Stimulated activated CD8-positive, alpha-beta memory T cell treated with anti-CD3 and anti-CD28 coated beads, Interleukin-12 subunit alpha, Interleukin-12 subunit beta, amount 100 ng/mL, for 24 hours (primary cell): ENCODE data around the gene NPTX2.
"Not testable (repeated sequence)": the region's sequence is repeated elsewhere in the genome, so short reads cannot be mapped to it uniquely, and the experiment has no call there.

ENCODE experiments used
- DNase-seq: peaks from one replicate; pipeline ENCODE4 v3.0.0-alpha.2; 2020; ENCODE audit errors: extremely low read depth

NPTX2 gene, protein sequence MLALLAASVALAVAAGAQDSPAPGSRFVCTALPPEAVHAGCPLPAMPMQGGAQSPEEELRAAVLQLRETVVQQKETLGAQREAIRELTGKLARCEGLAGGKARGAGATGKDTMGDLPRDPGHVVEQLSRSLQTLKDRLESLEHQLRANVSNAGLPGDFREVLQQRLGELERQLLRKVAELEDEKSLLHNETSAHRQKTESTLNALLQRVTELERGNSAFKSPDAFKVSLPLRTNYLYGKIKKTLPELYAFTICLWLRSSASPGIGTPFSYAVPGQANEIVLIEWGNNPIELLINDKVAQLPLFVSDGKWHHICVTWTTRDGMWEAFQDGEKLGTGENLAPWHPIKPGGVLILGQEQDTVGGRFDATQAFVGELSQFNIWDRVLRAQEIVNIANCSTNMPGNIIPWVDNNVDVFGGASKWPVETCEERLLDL

DNA sequence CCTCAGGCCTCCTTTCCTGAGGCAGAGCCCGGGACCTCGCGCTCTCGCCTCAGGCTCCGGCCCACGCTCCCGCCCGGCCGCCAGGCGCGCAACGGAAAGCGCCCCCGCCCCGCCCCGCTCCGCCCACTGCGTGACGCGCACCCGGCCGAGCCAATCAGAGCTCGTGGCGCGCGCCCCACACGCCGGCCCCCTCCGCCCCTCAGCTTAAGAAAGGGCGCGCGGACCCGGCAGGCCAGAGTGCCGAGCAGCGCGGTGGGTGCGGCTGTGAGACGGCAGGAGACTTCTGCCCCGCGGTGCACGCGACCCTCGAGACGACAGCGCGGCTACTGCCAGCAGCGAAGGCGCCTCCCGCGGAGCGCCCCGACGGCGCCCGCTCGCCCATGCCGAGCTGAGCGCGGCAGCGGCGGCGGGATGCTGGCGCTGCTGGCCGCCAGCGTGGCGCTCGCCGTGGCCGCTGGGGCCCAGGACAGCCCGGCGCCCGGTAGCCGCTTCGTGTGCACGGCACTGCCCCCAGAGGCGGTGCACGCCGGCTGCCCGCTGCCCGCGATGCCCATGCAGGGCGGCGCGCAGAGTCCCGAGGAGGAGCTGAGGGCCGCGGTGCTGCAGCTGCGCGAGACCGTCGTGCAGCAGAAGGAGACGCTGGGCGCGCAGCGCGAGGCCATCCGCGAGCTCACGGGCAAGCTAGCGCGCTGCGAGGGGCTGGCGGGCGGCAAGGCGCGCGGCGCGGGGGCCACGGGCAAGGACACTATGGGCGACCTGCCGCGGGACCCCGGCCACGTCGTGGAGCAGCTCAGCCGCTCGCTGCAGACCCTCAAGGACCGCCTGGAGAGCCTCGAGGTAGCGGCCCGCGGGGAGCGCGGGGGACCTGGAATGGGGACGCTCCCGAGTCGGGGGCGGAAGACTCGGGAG is at the start of gene NPTX2:
TSS of gene NPTX2 (plus strand) at position 235 of the 909 bp plus-strand sequence. CDS start at position 412, 177 bp downstream.
- no peak for DNase-seq

DNA sequence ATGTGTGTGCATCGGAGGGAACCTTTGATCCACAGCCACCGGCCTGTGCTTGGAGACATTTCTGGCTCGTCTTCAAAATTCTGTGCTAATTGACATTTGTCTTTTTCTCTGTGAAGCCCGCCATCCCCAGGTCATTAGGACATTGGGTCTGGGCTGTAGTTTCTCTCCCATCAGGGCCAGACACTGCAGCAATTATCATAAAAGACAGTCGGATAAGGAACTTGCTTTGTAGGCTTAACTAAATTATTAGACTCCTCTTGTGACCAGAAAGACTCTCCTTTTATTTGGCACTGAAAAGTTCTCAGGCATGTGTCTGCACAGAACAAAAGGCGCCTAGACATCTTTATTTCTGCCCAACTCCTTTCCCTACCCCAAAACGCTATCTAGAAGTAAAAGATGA is 49.1 kb upstream of the NPTX2 start:
- no peak for DNase-seq

DNA sequence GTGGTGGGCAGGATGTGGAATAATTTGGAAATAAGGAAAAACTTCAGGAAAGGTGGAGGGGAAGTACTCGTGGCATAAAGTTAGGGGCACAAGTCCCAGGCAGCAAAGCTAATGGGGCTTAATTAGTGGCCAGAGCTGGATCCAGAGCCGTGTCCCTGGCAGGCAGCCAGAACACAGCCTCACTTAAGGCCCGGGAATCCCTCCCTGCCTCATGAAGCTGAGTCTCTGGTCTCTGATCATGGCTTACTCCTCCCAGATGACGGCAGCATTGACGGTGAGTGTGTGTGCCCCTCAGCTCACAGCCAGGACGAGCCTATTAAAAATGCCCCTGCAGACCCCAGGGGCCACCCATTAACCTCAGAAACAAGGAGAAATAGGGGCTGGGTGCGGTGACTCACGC is 48.2 kb upstream of the NPTX2 start:
- DNase-seq, result no peak

DNA sequence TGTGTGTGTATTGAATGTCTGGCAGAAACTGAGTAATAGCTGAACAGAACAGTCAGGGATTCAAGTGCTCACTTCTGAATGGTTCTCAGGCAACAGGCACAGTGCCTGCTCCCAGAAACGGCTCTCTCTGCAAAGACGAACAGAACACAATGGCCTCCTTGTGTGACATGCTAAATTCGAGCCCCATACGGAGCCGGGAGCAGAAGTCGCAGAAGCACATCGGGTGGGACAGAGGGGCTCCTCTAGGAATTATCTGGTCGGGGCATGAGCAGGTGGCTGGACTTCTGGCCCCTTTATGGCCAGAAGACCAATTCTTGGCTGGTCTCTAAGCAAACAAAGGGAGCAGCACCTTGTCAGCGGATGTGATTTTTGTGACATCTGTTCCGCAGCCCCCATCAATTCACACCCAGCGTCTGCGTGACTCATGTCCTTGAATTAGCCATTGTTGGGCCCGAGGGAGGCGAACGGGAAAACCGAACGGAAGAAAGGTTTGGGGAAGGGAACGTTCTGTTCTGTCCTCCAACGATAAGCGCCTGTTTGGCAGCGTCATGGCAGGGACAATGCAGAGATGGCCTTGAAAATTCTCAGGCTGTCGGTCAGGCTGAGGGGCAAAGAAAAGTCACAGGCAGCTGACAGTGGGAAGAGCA is 47.3 kb upstream of the NPTX2 start:
- DNase-seq, result no peak

DNA sequence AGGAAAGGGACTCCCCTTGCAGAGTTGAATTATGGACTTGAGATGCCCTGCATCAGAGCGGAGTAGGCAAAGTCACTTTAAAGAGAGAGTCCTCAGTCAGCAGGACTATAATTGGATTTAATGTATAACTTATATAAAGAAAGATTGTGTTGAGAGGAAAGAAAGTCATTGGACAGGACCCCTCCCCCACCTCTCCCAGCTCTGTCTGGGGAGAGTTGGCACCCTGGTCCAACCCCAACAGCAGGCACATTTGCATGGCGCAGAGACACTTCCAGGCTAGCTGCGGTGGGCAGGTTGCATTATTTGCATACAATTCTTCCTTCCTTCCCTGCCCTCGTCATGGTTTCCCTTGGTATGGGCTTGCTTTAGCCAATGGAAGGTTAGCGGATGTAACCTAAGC is 46.1 kb upstream of the NPTX2 start:
- DNase-seq, result no peak

DNA sequence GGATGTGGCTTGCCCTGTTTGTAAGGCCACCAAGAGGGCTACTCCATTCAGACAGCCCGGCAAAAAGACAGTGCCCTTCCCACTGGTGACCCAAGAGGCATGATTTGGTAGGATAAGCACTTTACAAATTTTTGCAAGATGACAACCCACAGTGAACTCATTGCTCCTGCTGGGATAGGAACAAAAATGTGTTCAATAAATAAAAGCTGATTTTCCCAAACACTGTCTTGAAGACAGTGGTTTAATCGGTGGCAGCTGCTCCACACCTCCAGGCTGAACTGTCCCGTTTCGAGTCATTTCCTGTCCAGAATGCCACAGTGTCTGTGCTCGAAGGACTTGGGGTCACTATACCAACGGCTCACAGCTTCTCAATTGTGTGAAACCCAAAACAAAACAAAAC is 45.1 kb upstream of the NPTX2 start:
- DNase-seq, result no peak

DNA sequence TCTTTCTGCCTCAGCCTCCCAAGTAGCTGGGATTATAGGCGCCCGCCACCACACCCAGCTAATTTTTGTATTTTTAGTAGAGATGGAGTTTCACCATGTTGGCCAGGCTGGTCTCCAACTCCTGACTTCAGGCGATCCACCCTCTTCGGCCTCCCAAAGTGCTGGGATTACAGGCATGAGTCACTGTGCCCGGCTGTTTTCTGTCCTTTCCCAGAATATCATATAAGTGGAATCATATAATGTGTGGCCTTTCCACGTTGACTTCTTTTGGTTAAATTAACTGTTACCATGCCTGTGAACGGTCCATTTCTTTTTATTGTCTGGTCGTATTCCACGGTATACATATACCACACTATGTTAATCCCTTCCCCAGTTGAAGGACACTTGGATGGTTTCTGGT is 44.4 kb upstream of the NPTX2 start:
- DNase-seq, result not testable (repeated sequence)

DNA sequence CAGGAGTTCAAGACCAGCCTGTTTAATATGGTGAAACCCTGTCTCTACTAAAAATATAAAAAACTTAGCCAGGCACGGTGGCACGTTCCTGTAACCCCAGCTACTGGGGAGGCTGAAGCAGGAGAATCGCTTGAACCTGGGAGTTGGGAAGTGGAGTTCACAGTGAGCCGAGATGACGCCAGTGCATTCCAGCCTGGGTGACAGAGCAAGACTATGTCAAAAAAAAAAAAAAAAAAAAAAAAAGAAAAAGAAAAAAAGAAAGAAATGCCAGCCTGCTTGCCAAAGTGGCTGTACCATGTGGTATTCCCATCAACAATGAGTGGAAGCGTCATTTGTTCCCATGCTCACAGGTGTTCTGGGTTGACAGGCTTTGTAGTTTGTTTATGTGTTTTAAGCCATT is 43.3 kb upstream of the NPTX2 start:
- DNase-seq, result no peak

DNA sequence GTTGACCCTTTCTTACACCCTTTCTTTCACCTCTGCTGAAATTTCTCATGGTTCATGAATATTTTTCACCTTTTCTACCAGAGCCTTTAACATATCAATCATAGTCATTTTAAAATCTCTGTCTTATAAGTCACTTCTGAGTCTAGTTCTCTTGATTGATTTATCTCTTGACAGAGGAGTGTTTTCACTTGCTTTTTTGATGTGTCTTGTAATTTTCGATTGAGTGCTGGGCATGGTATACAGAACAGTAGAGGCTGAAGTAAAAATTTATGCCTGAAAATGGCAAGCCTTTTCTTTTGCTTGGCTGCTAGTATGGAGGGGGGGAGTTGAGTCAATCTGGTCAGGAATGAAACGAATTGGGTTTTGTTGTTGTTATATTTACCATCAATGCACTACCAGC is 41.2 kb upstream of the NPTX2 start:
- DNase-seq, result no peak

DNA sequence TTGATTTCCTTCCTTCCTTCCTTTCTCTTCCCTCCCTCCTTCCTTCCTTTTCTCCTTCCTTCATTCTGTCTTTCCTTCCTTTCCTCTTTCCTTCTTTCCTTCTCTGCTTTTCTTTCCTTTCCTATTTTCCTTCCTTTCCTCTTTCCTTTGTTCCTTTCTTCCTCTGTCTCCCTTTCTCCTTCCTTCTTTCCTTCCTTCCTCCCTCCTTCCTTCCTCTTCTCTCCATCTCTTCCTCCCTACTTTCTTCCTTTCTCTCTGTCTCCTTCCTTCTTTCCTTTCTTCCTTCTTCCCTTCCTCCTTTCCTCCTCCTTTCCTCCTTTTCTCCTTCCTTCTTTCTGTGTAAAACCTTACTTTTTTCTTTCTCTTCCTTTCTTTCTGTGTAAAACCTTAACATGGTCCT is 32.3 kb upstream of the NPTX2 start:
- DNase-seq, result no peak

DNA sequence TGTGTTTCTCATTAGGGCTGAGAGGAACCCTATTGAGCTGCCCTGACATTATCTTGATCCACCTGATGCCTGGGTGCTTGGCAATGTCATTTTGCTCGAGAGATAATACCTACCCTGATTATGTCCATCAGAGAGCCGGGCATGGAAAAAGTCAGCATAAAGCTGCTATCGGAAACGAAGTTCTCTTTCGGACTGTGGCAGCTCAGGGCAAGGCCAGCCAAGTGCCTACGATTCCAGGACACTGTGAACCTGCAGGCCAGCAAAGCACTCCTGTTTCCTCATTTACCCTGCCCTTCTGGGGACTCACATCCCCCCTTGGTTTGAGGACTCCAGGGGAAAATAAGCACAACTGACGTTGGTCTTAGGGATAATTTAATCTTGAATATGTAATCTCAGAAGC is 25.2 kb upstream of the NPTX2 start:
- DNase-seq, result no peak

DNA sequence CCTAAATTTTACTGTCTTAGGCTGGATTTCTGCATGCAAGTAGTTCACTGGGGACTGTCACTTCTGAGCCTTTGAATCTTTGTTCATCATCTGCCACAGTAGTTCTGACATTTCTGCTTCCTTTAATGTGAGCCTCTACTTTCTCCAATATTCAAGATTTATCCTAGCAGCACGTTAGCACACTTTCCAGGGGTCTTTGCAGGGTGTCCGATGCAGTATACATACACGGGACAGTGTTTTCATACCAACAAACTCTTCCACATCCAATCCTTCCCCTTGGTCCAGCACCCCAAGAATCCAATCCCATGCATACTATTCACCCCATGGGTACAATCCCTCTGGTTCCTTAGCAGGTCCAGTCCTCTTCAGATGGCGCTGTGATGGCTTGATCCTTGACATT is 22.7 kb upstream of the NPTX2 start:
- DNase-seq, result no peak

DNA sequence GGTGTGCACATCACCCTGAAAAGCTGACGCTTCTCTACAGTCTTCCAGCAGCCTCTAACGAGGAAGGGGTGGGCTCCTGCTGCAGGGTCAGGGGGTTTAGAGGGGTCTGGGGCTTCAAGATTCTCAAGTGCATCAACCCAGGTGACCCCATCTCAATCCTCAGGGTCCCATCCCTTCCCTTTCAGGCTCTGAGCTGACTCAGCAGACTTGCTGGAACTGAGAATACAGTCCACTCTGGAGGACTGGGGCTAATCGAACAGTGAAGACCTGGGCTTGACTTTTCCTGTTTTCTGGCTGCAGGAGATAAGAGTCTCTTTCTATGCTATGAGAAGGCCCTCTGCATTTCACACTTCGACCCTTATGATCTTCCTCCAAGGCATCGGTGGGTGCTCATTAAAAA is 22.3 kb upstream of the NPTX2 start:
- no peak for DNase-seq

DNA sequence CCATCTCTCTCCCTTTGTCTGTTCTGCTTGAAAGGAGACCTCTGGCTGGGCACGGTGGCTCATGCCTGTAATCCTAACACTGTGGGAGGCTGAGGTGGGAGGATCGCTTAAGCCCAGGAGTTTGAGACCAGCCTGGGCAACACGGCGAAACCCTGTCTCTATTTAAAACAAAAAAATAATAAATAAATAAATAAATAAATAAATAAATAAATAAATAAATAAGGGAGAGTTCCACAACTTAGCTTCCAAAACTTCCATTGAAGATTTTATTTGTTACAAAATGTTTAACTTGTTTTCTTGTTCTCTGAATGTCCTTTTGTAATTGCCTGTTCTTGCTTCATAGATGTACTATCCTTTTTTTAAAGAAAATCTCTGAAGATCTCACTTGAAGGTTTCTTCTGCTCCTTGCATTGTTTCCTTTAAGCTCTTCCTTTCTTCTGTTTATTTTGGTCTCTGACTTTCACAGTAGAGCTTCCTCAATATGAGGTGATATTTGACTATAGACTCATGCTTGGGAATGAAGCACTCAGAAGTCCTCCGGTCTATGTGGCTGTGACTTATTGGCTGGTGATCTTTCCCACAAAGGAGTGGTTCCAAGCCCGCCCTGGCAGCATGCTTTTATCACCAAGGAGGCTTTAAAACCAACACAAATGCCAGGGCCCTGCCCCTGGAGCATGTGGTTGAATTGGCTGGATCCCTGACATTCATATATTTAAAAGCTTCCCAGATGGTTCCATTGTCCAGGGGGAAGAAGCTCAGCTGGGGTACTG is 18.1 kb upstream of the NPTX2 start:
- DNase-seq, result no peak

DNA sequence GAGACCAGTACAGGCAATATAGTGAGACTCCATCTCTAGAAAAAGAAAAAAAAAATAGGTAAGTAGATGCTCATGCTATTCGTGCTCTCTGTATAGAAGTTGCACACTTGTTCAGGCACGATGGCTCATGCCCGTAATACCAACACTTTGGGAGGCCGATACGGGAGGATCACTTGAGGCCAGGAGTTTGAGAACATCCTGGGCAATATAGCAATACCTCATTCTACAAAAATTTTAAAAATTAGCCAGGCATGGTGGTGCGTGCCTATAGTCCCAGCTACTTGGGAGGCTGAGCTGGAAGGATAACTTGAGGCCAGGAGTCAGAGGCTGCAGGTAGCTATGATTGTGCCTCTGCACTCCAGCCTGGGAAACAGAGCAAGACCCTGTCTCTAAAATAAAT is 17.2 kb upstream of the NPTX2 start:
- no peak for DNase-seq

DNA sequence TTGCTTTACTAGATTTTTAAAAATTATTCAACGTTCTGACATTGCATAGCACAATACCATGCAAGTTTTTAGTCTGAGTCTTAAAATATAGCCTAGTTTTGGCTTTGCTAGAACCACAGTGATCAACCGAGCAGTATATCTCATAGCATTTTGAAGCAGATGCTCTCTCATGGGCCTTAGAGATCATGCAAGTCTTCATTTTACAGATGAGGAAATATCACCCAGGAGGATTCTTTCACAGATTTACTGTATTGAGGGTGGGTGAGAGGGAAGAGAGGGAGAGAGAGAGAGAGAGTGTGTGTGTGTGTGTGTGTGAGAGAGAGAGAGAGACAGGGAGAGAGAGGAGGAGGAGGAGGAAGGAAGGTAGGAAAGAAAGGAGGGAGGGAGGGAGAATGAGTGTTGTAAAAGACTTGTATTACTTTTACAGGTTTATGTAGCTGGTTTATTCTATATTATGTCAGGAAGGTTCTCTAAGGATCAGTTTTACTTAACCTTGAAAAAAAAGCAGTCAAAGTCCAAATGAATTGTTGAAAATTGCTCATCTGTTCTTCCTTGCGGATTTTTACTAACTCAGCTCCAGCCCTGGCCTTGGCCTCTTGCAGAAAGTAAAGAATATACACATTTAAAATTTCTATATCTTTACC is 14.2 kb upstream of the NPTX2 start:
- no peak for DNase-seq

DNA sequence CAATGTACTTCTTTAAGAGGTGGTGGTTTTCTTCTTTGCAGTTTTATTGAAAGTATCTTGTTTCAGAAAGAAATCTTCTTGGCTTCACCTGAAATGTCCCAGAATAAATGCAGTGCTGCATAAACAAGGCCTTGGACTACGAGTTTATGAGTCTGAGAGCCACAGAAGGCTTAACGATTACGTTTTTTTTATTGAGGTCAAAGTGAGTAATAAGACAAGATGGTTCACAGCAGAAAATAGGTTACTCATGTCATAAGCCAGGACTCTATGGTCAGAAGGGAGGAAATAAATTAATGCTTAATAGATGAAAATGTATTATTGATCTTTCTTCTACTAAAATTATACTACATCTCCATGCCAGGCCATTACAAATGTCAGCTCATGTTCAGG is 13.7 kb upstream of the NPTX2 start:
- no peak for DNase-seq

DNA sequence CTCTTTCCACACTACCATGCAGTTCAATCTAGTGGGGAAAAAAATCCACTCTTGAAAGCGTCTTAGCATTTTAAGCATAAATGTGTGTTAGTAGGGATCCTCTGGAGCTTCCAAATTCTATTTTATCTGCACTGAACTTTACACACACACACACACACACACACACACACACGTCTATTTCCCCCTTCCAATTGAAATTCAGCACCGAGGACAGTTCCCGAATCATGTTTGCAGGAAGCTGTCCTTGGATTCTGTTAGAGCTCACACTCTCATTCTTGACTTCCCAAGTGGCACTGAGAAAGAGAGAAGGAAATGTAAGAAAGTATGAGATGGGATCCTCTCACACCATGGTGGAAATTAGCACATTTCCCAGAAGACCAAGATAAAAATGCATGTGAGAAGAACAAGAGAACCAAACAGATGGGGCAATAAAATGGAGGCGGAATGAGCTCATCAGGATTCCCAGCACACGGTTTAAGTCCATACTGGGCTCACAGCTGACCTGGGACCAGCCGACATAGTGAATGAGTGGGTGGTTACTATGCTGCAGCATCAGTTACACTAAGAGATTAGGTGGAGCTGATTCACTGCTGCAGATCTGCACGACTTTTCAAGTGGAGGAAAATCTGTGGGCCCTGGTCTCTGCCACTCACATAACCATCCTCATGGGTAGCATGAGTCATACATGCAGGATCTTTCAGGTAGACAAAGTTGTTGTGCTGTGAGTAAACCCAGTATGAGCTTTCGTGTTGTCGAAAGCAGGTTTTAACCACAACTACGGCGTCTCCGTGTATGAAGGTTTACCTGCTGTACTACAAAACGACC is 3.3 kb upstream of the NPTX2 start:
- DNase-seq, result no peak

DNA sequence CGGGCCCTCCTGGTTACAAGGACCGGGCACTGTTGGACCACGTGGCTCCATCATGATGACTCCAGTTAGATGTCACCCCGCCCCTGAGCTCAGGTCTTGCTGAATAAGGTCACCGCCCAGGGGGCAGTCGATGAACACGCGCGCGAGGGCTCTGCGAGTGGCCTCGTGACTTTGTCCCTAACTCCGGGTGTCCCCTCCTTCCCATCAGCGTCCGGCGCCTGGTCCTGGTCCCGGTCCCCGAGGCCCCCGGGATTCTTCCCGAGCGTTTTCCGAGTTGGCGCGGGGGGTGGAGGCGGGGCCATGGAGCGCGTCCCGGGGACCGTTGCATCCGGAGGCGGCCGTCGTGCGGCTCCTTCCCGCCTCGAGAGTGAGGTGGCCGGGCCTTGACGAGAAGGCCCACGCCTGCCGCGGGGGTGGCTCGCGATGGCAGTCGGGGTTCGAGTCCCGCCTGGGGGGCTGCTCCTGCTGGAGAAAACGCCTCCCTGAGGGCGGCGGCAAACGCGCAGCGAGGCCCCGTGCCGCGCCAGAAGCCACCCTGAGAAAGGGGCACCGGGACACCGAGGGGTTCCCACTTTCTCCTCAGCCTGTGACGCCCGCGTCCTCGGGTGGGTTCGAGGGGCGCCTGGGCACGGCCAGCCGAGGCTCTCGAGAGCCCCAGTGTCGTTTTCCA is 569 bp upstream of the NPTX2 start:
- no peak for DNase-seq

DNA sequence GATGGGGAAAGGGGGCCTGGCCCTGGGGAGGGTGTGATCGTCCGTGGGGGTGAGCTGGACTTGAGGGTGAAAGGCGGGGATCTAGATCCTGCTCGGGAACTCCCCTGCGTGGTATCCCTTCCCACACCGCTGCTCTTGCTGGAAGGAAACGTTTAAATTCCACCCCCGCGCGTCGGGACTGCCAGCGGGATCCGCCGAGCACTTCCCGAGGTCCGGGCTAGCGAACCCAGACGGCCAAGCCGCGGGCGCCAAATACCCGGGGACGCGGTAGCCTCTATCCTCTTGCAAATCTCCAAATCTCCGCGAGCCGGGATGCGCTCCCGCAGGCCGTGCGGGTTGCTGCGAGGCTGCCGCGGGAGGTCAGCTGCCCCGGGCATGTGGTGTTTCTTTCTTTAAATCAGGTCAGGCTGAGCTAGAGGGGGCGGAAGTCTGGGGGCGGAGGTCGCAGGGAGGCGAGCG is 904 bp downstream of the NPTX2 start:
- DNase-seq, result no peak
